Measurements from ENCODE around the gene FAM8A1. TPM values are rescaled to one million over a fixed set of nuclear protein-coding genes. Genes with fewer than 3 reads are reported as not detected.

FAM8A1 gene
- total and polyA plus RNA-seq, 9 of the 15 experiments (the other 6 are each of a cell fraction or from before 2014, with no cell fraction given), result 4.9 to 23.6 (median 14.2) TPM

- TF ChIP-seq, protein P1, sequence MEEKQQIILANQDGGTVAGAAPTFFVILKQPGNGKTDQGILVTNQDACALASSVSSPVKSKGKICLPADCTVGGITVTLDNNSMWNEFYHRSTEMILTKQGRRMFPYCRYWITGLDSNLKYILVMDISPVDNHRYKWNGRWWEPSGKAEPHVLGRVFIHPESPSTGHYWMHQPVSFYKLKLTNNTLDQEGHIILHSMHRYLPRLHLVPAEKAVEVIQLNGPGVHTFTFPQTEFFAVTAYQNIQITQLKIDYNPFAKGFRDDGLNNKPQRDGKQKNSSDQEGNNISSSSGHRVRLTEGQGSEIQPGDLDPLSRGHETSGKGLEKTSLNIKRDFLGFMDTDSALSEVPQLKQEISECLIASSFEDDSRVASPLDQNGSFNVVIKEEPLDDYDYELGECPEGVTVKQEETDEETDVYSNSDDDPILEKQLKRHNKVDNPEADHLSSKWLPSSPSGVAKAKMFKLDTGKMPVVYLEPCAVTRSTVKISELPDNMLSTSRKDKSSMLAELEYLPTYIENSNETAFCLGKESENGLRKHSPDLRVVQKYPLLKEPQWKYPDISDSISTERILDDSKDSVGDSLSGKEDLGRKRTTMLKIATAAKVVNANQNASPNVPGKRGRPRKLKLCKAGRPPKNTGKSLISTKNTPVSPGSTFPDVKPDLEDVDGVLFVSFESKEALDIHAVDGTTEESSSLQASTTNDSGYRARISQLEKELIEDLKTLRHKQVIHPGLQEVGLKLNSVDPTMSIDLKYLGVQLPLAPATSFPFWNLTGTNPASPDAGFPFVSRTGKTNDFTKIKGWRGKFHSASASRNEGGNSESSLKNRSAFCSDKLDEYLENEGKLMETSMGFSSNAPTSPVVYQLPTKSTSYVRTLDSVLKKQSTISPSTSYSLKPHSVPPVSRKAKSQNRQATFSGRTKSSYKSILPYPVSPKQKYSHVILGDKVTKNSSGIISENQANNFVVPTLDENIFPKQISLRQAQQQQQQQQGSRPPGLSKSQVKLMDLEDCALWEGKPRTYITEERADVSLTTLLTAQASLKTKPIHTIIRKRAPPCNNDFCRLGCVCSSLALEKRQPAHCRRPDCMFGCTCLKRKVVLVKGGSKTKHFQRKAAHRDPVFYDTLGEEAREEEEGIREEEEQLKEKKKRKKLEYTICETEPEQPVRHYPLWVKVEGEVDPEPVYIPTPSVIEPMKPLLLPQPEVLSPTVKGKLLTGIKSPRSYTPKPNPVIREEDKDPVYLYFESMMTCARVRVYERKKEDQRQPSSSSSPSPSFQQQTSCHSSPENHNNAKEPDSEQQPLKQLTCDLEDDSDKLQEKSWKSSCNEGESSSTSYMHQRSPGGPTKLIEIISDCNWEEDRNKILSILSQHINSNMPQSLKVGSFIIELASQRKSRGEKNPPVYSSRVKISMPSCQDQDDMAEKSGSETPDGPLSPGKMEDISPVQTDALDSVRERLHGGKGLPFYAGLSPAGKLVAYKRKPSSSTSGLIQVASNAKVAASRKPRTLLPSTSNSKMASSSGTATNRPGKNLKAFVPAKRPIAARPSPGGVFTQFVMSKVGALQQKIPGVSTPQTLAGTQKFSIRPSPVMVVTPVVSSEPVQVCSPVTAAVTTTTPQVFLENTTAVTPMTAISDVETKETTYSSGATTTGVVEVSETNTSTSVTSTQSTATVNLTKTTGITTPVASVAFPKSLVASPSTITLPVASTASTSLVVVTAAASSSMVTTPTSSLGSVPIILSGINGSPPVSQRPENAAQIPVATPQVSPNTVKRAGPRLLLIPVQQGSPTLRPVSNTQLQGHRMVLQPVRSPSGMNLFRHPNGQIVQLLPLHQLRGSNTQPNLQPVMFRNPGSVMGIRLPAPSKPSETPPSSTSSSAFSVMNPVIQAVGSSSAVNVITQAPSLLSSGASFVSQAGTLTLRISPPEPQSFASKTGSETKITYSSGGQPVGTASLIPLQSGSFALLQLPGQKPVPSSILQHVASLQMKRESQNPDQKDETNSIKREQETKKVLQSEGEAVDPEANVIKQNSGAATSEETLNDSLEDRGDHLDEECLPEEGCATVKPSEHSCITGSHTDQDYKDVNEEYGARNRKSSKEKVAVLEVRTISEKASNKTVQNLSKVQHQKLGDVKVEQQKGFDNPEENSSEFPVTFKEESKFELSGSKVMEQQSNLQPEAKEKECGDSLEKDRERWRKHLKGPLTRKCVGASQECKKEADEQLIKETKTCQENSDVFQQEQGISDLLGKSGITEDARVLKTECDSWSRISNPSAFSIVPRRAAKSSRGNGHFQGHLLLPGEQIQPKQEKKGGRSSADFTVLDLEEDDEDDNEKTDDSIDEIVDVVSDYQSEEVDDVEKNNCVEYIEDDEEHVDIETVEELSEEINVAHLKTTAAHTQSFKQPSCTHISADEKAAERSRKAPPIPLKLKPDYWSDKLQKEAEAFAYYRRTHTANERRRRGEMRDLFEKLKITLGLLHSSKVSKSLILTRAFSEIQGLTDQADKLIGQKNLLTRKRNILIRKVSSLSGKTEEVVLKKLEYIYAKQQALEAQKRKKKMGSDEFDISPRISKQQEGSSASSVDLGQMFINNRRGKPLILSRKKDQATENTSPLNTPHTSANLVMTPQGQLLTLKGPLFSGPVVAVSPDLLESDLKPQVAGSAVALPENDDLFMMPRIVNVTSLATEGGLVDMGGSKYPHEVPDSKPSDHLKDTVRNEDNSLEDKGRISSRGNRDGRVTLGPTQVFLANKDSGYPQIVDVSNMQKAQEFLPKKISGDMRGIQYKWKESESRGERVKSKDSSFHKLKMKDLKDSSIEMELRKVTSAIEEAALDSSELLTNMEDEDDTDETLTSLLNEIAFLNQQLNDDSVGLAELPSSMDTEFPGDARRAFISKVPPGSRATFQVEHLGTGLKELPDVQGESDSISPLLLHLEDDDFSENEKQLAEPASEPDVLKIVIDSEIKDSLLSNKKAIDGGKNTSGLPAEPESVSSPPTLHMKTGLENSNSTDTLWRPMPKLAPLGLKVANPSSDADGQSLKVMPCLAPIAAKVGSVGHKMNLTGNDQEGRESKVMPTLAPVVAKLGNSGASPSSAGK (IDR thresholded peaks at IDR 0.05), result peak; percentile 70; the same call in 1 of the 2 replicates
- no peak for TF ChIP-seq PURB (CRISPR knock-in tag; IDR thresholded peaks at IDR 0.05; ENCODE audit: low read depth)
- no peak for TF ChIP-seq PPARD (CRISPR knock-in tag; IDR thresholded peaks at IDR 0.05)
- TF ChIP-seq IRF2 (CRISPR knock-in tag; IDR thresholded peaks at IDR 0.05), result 0 out of 2 replicates have a peak, but pooled peaks have one; percentile 13
- TF ChIP-seq ETS1 (conservative IDR thresholded peaks at IDR 0.05; ENCODE audit: control insufficient read depth, low read depth, low read length), result peak; percentile 48; the same call in 1 of the 2 replicates
- peak in 1 of 2 experiments; percentile 49; a peak in 2 of 4 replicates for TF ChIP-seq HDAC1 (IDR thresholded peaks at IDR 0.05)
- no peak for TF ChIP-seq HMBOX1 (IDR thresholded peaks at IDR 0.05)
- peak; percentile 83 for TF ChIP-seq FUS (optimal IDR thresholded peaks at IDR 0.05; ENCODE audit: low read depth, low read length)
- peak; percentile 16 for TF ChIP-seq TAF1 (IDR thresholded peaks at IDR 0.05; ENCODE audit: control insufficient read depth, extremely low read depth, insufficient read depth, low read length, severe bottlenecking)
- TF ChIP-seq ATF1 (CRISPR knock-in tag; IDR thresholded peaks at IDR 0.05), result no peak
- TF ChIP-seq ATF1 (tag; IDR thresholded peaks at IDR 0.05), result peak; percentile 76
- TF ChIP-seq RBM22 (IDR thresholded peaks at IDR 0.05; ENCODE audit: low read depth, low read length, poor library complexity, severe bottlenecking), result no peak
- TF ChIP-seq NCOA2 (IDR thresholded peaks at IDR 0.05; ENCODE audit: partially characterized antibody in 2 of 2), result no peak
Measured at GRCh38 chr6:17600527-17601385, 654 bp downstream of the FAM8A1 start (continued).

Measured in K562 (cell line).